Measurements from ENCODE around the gene ETHE1.

GRCh38 chr19:43461303-43461702, 65.7 kb downstream of the ETHE1 start:
- TF ChIP-seq POLR2A (IDR thresholded peaks at IDR 0.05) (no peak), CTCF (IDR thresholded peaks at IDR 0.05) (no peak)
